Testis (tissue), 3 donors: ENCODE data around the gene SOWAHB. TPM values are rescaled to one million over a fixed set of nuclear protein-coding genes. Genes with fewer than 3 reads are reported as not detected.

Experiments
- DNase-seq: peaks from one replicate; pipeline ENCODE4 v3.0.0-alpha.2; 2019
- H3K27ac ChIP-seq, 2 donors: fragments of 200-600 bp; sonication (generic); one replicate each; pipeline ENCODE4 v1.5.1; 2019
- H3K27me3 ChIP-seq: fragments of 200-600 bp; sonication (generic); one replicate; pipeline ENCODE4 v1.5.1; 2019
- H3K36me3 ChIP-seq: fragments of 200-600 bp; sonication (generic); one replicate; pipeline ENCODE4 v1.5.1; 2017; ENCODE audit warnings: low read depth; ENCODE audit errors: missing control alignments
- H3K4me1 ChIP-seq: fragments of 200-600 bp; sonication (generic); one replicate; pipeline ENCODE4 v1.5.1; 2019
- H3K4me3 ChIP-seq, 2 donors: fragments of 200-600 bp; sonication (generic); one replicate each; pipeline ENCODE4 v1.5.1; 2017 to 2019
- H3K9me3 ChIP-seq: fragments of 200-600 bp; sonication (generic); one replicate; pipeline ENCODE4 v1.5.1; 2017
- CTCF ChIP-seq, 3 experiments: fragments of 450-650 bp in 2 of 3; fragments of 200-600 bp in 1 of 3; sonication (generic) in 1 of 3; IDR thresholded peaks; one replicate each; pipeline ENCODE4 v1.5.1; 2016 to 2019; ENCODE audit warnings: antibody characterized with exemption in 3 of 3, mild to moderate bottlenecking in 2 of 3, moderate library complexity in 1 of 3
- POLR2A ChIP-seq: fragments of 450-650 bp; IDR thresholded peaks from one replicate; pipeline ENCODE4 v1.6.1; 2017; ENCODE audit warnings: antibody characterized with exemption, mild to moderate bottlenecking, moderate library complexity
- WGBS, 2 donors: methylation state at CpG; one replicate each; pipeline ENCODE4 v1.1.5; 2018; 5-methylcytosine and 5-hydroxymethylcytosine counted together
- intact Hi-C: fragments of 100-400 bp; cut with DNase I; formaldehyde crosslinking; loops from one replicate; pipeline ENCODE4 v1.15.1; 2023; ENCODE audit warnings: low total_unique reads
- polyA plus RNA-seq: library from polyadenylated mRNA; stranded (reverse); fragments of 350-450 nt; fragmentation: Illumina TruSeq; extraction: RNeasy Lipid Tissue Mini Kit (QIAGEN cat#74804); gene quantifications from one replicate; pipeline ENCODE4 v1.2.3, GENCODE V29; 2014; ENCODE audit warnings: low read depth, low replicate concordance; ENCODE audit not compliant: insufficient read depth
- total RNA-seq, 2 donors: library from RNA; depleted of rRNA; stranded (reverse); fragments of >200 nt; gene quantifications; one replicate each; pipeline ENCODE4 v1.2.3, GENCODE V29; 2016

SOWAHB gene
- total and polyA plus RNA-seq, 3 donors from 2014 or later, result 0.08 to 0.21 (median 0.12) TPM

- no peak for DNase-seq
- no peaks in the 10 kb centered on the region for H3K27me3 ChIP-seq
- no peaks in the 10 kb centered on the region for H3K9me3 ChIP-seq
- H3K4me1 ChIP-seq, result no peaks in the 10 kb centered on the region
- intact Hi-C loops, result no loop called here
- no peaks in the 10 kb centered on the region for H3K36me3 ChIP-seq
- WGBS, 2 donors, result 38 to 62% methylated on average over 11 to 16 of the region's 16 CpGs
- no peak overlapping the region for H3K4me3 ChIP-seq
- TF ChIP-seq CTCF (IDR thresholded peaks at IDR 0.05), result no peak
- TF ChIP-seq POLR2A, result no peak
- no peak overlapping the region for H3K27ac ChIP-seq
These were observed 29.9 kb downstream of the SOWAHB start for GRCh38 chr4:76867880-76868655.

GRCh38 chr4:76867377-76867776 is 30.6 kb downstream of the SOWAHB start:
- Histone ChIP-seq H3K4me1 (no peaks in the 10 kb centered on the region), H3K4me3 (no peak overlapping the region), H3K27me3 (no peaks in the 10 kb centered on the region), H3K36me3 (no peaks in the 10 kb centered on the region), H3K27ac (no peak overlapping the region), H3K9me3 (no peaks in the 10 kb centered on the region)
- WGBS, 2 donors, result 53 to 66% methylated on average over 7 of the region's 7 CpGs
- DNase-seq, result no peak
- TF ChIP-seq POLR2A (no peak), CTCF (IDR thresholded peaks at IDR 0.05) (no peak)
- intact Hi-C loops, result no loop called here

GRCh38 chr4:76866641-76867040 is 31.3 kb downstream of the SOWAHB start:
- DNase-seq, result no peak
- Histone ChIP-seq H3K27ac (no peak overlapping the region), H3K27me3 (no peaks in the 10 kb centered on the region), H3K4me3 (no peak overlapping the region), H3K36me3 (no peaks in the 10 kb centered on the region), H3K9me3 (no peaks in the 10 kb centered on the region), H3K4me1 (no peaks in the 10 kb centered on the region)
- 20 to 69% methylated on average over 1 to 9 of the region's 9 CpGs for WGBS, 2 donors
- TF ChIP-seq CTCF (IDR thresholded peaks at IDR 0.05) (no peak), POLR2A (no peak)
- intact Hi-C loops, result no loop called here

GRCh38 chr4:76858319-76858718 is 39.6 kb downstream of the SOWAHB start:
- TF ChIP-seq POLR2A, result no peak
- TF ChIP-seq CTCF (IDR thresholded peaks at IDR 0.05), result no peak
- 81% methylated on average over 1 of the region's 1 CpG for WGBS, 2 donors
- intact Hi-C loops, result no loop called here
- H3K4me1 ChIP-seq, result peaks cover 8% of the 10 kb centered on the region
- no peak for DNase-seq
- no peaks in the 10 kb centered on the region for H3K36me3 ChIP-seq
- H3K9me3 ChIP-seq, result no peaks in the 10 kb centered on the region
- H3K4me3 ChIP-seq, result no peak overlapping the region
- no peaks in the 10 kb centered on the region for H3K27me3 ChIP-seq
- no peak overlapping the region for H3K27ac ChIP-seq

GRCh38 chr4:76857074-76857409 is 40.9 kb downstream of the SOWAHB start:
- intact Hi-C loops, result no loop called here
- peaks cover 8% of the 10 kb centered on the region for H3K4me1 ChIP-seq
- no peaks in the 10 kb centered on the region for H3K9me3 ChIP-seq
- H3K36me3 ChIP-seq, result no peaks in the 10 kb centered on the region
- 32 to 44% methylated on average over 2 of the region's 2 CpGs for WGBS, 2 donors
- H3K27me3 ChIP-seq, result no peaks in the 10 kb centered on the region
- H3K27ac ChIP-seq, result no peak overlapping the region
- DNase-seq, result no peak
- H3K4me3 ChIP-seq, result no peak overlapping the region
- TF ChIP-seq CTCF (IDR thresholded peaks at IDR 0.05), result no peak
- TF ChIP-seq POLR2A, result no peak
